Muscle layer of colon (tissue), 2 donors: ENCODE measurements around the gene LAP3.

Experiments used
- H3K27ac ChIP-seq: one replicate; pipeline ENCODE4 v1.7.0; 2013; ENCODE audit warnings: low read depth, mild to moderate bottlenecking, low read length, moderate library complexity
- H3K27me3 ChIP-seq, 2 donors: one replicate each; pipeline ENCODE4 v1.7.0; 2013; ENCODE audit warnings: low read length in 2 of 2, mild to moderate bottlenecking in 2 of 2; ENCODE audit not compliant: insufficient read depth in 2 of 2, control insufficient read depth in 1 of 2
- H3K36me3 ChIP-seq: one replicate; pipeline ENCODE4 v1.7.0; 2013; ENCODE audit warnings: mild to moderate bottlenecking, low read length; ENCODE audit not compliant: insufficient read depth
- H3K4me1 ChIP-seq: one replicate; pipeline ENCODE4 v1.7.0; 2013; ENCODE audit warnings: mild to moderate bottlenecking, low read length; ENCODE audit not compliant: insufficient read depth
- H3K4me3 ChIP-seq, 2 donors: one replicate each; pipeline ENCODE4 v1.7.0; 2013; ENCODE audit warnings: low read length in 2 of 2, low read depth in 1 of 2, mild to moderate bottlenecking in 1 of 2, moderate library complexity in 1 of 2
- H3K9ac ChIP-seq: one replicate; pipeline ENCODE4 v1.7.0; 2013; ENCODE audit warnings: low read length
- H3K9me3 ChIP-seq: one replicate; pipeline ENCODE4 v1.7.0; 2013; ENCODE audit warnings: mild to moderate bottlenecking, low read length
- donor health status: abdominal sarcoma.
- donor health status: Adenocarcinoma of cecum.

Gene LAP3

DNA sequence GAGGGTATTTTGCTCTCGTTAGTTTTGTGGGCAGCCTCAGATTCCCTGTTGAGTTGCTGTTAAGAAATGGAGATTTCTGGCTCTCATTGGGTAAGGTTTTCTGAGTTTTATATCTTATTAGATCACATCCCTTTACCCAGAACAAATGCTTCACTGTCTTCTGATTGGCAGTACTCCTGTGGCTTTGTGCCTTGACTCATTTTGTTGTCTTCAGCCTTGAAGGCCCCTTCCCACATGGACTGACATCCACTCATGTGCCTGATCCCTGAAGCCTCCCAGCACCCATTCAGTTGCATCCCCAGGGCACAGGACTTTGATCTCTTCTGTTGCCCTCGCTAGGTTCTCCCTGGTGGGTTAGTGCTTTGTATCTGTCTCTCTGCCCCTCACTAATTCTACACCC lies 47.8 kb downstream of the LAP3 start:
- H3K4me1 ChIP-seq, result peaks cover under 1% of the 10 kb centered on the region
- no peak overlapping the region for H3K27ac ChIP-seq
- H3K36me3 ChIP-seq, result peaks cover 97% of the 10 kb centered on the region
- no peak overlapping the region for H3K4me3 ChIP-seq
- no peak overlapping the region for H3K9ac ChIP-seq
- no peaks in the 10 kb centered on the region for H3K9me3 ChIP-seq
- no peaks in the 10 kb centered on the region for H3K27me3 ChIP-seq

- Histone ChIP-seq H3K4me1 (no peaks in the 10 kb centered on the region), H3K9ac (no peak overlapping the region), H3K9me3 (no peaks in the 10 kb centered on the region), H3K27me3 (no peaks in the 10 kb centered on the region), H3K4me3 (no peak overlapping the region), H3K36me3 (peaks cover 82% of the 10 kb centered on the region), H3K27ac (no peak overlapping the region)
Observed at GRCh38 chr4:17630228-17630627, 53.2 kb downstream of the LAP3 start.

DNA sequence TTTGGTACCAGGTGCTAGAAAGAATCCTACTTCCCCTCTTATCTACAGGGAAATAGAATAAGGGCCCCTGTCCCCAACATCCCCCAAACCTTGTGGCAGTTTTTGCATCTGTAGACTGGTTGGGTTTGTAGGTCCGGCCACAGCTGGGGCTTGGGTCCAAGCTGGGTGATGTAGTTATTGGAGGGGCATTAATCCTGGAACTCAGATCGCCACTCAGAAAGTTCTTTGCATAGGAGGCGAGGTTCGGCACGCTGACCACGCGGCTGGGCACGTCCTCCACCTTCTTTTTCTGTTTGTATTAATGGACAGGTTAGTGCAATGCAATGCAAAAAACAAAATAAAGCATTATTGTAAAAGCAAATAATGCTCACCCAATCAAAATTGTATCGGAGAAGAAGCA lies 56.6 kb downstream of the LAP3 start:
- Histone ChIP-seq H3K9me3 (no peaks in the 10 kb centered on the region), H3K4me1 (no peaks in the 10 kb centered on the region), H3K27me3 (no peaks in the 10 kb centered on the region), H3K27ac (no peak overlapping the region), H3K36me3 (peaks cover 53% of the 10 kb centered on the region), H3K9ac (no peak overlapping the region), H3K4me3 (no peak overlapping the region)

GRCh38 chr4:17635056-17635455 lies 58.1 kb downstream of the LAP3 start:
- no peak overlapping the region for H3K4me3 ChIP-seq
- no peak overlapping the region for H3K9ac ChIP-seq
- H3K27me3 ChIP-seq, result no peaks in the 10 kb centered on the region
- H3K4me1 ChIP-seq, result no peaks in the 10 kb centered on the region
- no peaks in the 10 kb centered on the region for H3K9me3 ChIP-seq
- peaks cover 38% of the 10 kb centered on the region for H3K36me3 ChIP-seq
- H3K27ac ChIP-seq, result no peak overlapping the region

GRCh38 chr4:17636341-17636695 lies 59.3 kb downstream of the LAP3 start:
- H3K9me3 ChIP-seq, result no peaks in the 10 kb centered on the region
- no peak overlapping the region for H3K9ac ChIP-seq
- no peak overlapping the region for H3K27ac ChIP-seq
- H3K4me1 ChIP-seq, result no peaks in the 10 kb centered on the region
- H3K4me3 ChIP-seq, result no peak overlapping the region
- H3K27me3 ChIP-seq, result no peaks in the 10 kb centered on the region
- H3K36me3 ChIP-seq, result peaks cover 34% of the 10 kb centered on the region

- Histone ChIP-seq H3K9me3 (no peaks in the 10 kb centered on the region), H3K27ac (no peak overlapping the region), H3K4me3 (no peak overlapping the region), H3K36me3 (peaks cover 28% of the 10 kb centered on the region), H3K4me1 (no peaks in the 10 kb centered on the region), H3K27me3 (no peaks in the 10 kb centered on the region), H3K9ac (no peak overlapping the region)
Observed at GRCh38 chr4:17636696-17637622, 60.0 kb downstream of the LAP3 start.

DNA sequence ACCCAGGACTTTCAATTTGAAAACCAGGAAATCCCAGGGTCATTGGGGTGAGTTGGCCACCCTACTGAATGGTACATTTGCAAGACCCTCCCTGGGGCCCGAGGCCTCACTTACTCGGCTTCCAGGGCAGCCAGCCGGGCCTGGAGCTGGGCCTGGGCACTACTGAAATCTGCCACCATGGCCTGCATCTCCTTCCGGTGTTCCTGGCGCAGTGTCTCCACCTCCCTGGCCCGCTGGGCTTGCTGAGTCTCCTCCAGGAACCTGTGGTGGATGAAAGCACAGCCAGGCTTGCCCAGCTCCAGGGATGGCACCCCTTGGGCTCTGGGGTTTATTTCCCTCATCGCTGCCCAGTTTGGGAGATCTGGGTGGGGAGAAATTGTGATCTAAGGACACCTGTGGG lies 62.1 kb downstream of the LAP3 start:
- H3K9me3 ChIP-seq, result no peaks in the 10 kb centered on the region
- no peak overlapping the region for H3K27ac ChIP-seq
- H3K9ac ChIP-seq, result no peak overlapping the region
- no peak overlapping the region for H3K4me3 ChIP-seq
- peaks cover 0 to 5% of the 10 kb centered on the region in 2 donors for H3K27me3 ChIP-seq
- no peaks in the 10 kb centered on the region for H3K4me1 ChIP-seq
- peaks cover 11% of the 10 kb centered on the region for H3K36me3 ChIP-seq

DNA sequence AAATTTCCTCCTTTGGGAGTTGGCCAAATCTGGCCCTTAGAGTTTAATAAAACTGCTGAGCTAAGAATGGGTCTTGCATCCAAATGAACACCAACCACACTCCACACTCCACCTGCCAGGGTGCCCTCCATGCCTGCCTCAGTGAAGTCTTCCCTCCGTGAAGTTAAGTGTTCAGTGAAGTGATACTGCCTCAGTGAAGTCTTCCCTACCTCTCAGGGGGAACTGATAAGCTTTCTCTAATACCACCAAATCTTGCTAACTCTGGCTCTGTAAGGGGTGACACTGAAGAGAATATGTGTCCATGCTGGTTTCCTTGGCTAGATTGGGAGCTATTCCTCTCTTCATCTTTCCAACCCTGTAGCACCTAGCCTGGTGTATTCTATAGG lies 65.4 kb downstream of the LAP3 start:
- Histone ChIP-seq H3K27me3 (peaks cover 0 to 5% of the 10 kb centered on the region in 2 donors), H3K36me3 (no peaks in the 10 kb centered on the region), H3K9ac (no peak overlapping the region), H3K4me3 (no peak overlapping the region), H3K9me3 (no peaks in the 10 kb centered on the region), H3K4me1 (no peaks in the 10 kb centered on the region), H3K27ac (no peak overlapping the region)

DNA sequence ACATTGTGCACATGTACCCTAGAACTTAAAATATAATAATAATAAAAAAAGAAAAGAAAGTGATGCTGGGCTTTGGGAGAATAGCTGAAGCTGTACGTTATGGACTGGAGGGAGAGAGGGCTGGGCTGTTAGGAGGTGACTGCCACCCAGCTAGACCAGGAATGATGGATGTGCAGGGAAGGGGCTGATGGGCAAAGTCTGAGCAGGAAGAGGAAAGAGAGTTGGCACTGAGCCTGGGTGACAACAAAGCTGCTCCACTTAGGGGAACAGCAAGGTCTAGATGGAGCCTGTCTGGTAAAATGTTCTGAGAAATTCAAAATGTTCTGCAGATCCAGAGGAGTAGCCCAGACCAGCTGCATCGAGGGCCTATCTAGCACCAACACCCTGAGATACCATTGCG lies 69.7 kb downstream of the LAP3 start:
- Histone ChIP-seq H3K4me1 (no peaks in the 10 kb centered on the region), H3K27ac (no peak overlapping the region), H3K9ac (no peak overlapping the region)

GRCh38 chr4:17647176-17647806 lies 70.3 kb downstream of the LAP3 start:
- peaks cover 0 to 5% of the 10 kb centered on the region in 2 donors for H3K27me3 ChIP-seq
- H3K4me1 ChIP-seq, result no peaks in the 10 kb centered on the region
- H3K36me3 ChIP-seq, result no peaks in the 10 kb centered on the region
- no peak overlapping the region for H3K9ac ChIP-seq
- no peaks in the 10 kb centered on the region for H3K9me3 ChIP-seq
- H3K4me3 ChIP-seq, result no peak overlapping the region
- no peak overlapping the region for H3K27ac ChIP-seq

More for the DNA sequence above, 69.7 kb downstream of the LAP3 start:
- Histone ChIP-seq H3K36me3 (no peaks in the 10 kb centered on the region), H3K27me3 (peaks cover 0 to 5% of the 10 kb centered on the region in 2 donors), H3K4me3 (no peak overlapping the region), H3K9me3 (no peaks in the 10 kb centered on the region)

DNA sequence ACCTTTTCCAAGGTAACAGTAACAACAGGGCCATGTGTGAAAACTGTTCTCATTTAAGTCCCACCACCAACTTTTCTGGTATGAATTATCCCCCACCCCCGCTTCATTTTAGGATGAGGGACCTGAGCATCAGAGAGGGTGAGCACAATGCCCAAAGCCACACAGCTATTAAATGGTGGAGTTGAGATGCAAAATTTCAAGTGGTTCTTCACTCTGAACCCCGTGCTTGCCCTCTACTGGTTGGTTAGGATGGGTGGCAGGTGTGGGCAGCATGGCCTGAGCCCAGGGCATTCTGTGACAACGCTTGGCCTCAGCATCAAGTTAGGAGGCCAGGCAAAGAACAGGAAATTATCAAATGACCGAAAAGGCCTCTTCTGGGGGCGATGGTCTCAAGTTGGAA lies 70.9 kb downstream of the LAP3 start:
- H3K27me3 ChIP-seq, result peaks cover 0 to 4% of the 10 kb centered on the region in 2 donors
- H3K36me3 ChIP-seq, result no peaks in the 10 kb centered on the region
- H3K9me3 ChIP-seq, result no peaks in the 10 kb centered on the region
- no peak overlapping the region for H3K4me3 ChIP-seq
- no peak overlapping the region for H3K27ac ChIP-seq
- H3K9ac ChIP-seq, result no peak overlapping the region
- no peaks in the 10 kb centered on the region for H3K4me1 ChIP-seq
